NB4 (cell line): ENCODE data around the gene ST3GAL4.

Experiments used
- CTCF ChIP-seq: IDR thresholded peaks from one replicate; pipeline ENCODE4 v1.5.1; 2012; ENCODE audit warnings: low read depth, low read length
- MAX ChIP-seq: IDR thresholded peaks from 2 replicates; pipeline ENCODE4 v1.6.1; 2011; ENCODE audit warnings: low read depth, low read length
- MYC ChIP-seq: IDR thresholded peaks from 2 replicates; pipeline ENCODE4 v1.6.1; 2011; ENCODE audit warnings: low read depth, low read length
- POLR2A ChIP-seq: IDR thresholded peaks from 2 replicates; pipeline ENCODE4 v1.6.1; 2011; ENCODE audit warnings: mild to moderate bottlenecking; ENCODE audit not compliant: insufficient read length; ENCODE audit errors: extremely low read depth

GRCh38 chr11:126352163-126352562, 3.3 kb upstream of the ST3GAL4 start:
- no peak for TF ChIP-seq POLR2A
- no peak for TF ChIP-seq CTCF
- TF ChIP-seq MYC = no peak
- TF ChIP-seq MAX = no peak
